ENCODE data around the gene NR2C1. TPM values are rescaled to one million over a fixed set of nuclear protein-coding genes. Genes with fewer than 3 reads are reported as not detected.

Gene NR2C1
- 16.9 and 26.1 TPM in 2 replicates for total RNA-seq

DNA sequence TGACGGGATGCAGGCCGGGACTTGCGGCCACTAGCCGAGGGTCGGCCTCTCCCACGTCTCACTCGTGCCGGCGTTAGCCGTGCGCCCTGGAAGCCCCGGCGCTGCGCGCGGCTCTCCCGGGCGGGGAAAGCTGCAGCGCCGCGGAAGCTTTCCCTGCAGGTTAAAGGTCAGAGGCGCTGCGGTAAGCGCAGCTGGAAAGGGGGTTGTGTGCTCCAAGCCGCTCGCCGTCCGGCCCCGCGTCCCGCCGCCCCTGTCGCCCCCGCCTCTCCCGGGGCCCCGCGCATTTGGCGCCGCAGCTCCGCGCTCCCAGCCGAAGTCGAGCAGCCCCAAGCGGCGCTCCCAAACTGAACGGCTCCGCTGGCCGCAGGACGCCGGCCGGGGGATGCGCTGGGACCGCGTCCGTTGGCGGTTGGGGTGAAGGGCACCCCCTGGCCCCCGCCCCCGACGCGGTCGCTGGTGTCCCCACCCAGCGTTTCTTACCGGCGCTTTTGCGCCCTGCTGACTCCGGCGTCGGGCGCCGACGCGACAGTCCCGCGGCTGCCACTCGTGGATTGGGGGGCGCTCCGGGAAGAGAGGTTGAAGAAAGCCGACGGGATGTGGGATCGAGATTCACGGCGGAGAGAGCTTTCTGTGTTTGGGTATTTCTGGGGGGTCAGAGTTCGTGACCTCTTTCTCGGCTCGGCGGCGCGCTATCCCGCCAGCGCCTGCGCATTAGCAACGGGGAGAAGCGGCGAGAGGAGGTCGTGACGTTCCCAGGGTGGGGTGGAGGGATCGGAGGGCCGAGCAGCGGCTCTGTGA, at the start of gene NR2C1:
Gene NR2C1 (minus strand): TSS at position 719 of the 798 bp plus-strand sequence. CDS start 6,234 bp downstream, outside the sequence.

DNA sequence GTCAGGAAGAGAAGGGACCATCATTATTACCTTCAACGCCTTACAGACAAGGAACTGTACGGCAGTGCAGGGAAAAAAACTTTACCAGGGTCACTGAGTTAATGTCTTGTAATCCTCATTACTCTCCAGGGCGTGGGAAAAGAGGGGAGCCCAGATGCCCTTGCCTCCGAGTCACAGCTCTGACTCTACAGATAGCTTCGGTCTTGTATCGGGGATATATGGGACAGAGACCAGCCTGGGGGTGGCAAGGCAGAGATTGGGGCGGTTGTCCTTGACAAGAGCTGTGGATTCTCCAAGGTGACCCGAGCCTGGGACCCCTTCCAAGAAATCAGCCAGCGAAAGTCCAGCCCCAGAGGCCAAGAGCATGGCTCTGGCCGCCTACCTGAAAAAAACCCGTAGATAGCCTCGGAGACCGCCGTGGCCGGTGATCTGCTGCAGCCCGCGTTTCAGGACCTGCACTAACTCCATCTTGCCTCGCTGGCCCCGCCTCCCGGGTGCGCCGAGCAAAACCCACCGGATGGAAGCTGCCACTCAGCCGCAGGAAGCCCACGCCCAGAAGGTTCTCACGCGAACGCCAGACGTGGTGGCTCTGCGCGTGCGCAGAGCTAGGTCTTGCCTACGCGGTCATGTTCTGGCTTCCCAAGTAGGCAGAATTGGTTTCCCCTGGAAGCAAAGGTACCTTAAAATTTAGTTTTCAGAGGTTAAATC, 70.1 kb downstream of the NR2C1 start, which contains the start of gene NDUFA12:
Gene NDUFA12 (minus strand): TSS at position 485 of the 708 bp plus-strand sequence. CDS start 17 bp downstream, at position 468.

Other genes starting within 250 kb of the NR2C1 start
- 139 and 156 TPM in 2 replicates for gene NDUFA12, start 69.9 kb downstream of the NR2C1 start, total RNA-seq
- gene FGD6, start 143.8 kb upstream of the NR2C1 start, total RNA-seq, result 4.9 and 7.6 TPM in 2 replicates
- gene VEZT, start 144.2 kb upstream of the NR2C1 start, total RNA-seq, result 45.6 and 48.7 TPM in 2 replicates

Data from epithelial cell of alveolus of lung (primary cell).